Stimulated activated CD4-positive, alpha-beta T cell treated with anti-CD3 and anti-CD28 coated beads, TNF-alpha, amount 100 ng/mL, for 24 hours (primary cell): ENCODE measurements around the gene FMO4.
"Not testable (repeated sequence)": the region's sequence is repeated elsewhere in the genome, so short reads cannot be mapped to it uniquely, and the experiment has no call there.

Source experiments
- DNase-seq, 3 experiments: peaks; one replicate each; pipeline ENCODE4 v3.0.0-alpha.2; 2020; ENCODE audit warnings: low read depth in 3 of 3

Gene FMO4

GRCh38 chr1:171389171-171389570 is 75.2 kb downstream of the FMO4 start:
- DNase-seq, result no peak

DNA sequence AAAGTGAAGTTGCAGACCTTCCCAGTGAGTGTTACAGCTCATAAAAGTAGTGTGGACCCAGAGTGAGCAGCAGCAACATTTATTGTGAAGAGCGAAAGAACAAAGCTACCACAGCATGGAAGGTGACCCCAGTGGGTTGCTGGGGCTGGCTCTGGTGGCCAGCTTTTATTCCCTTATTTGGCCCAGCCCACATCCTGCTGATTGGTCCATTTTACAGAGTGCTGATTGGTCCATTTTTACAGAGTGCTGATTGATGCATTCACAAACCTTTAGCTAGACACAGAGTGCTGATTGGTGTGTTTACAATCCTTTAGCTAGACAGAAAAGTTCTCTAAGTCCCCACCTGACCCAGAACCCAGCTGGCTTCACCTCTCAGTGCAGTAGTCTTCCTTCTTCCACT is 76.8 kb downstream of the FMO4 start:
- DNase-seq, result not testable (repeated sequence)
